D721Med (cell line): Measurements from ENCODE around the gene DIP2A.

ENCODE experiments used
- DNase-seq: peaks from one replicate; pipeline ENCODE4 v3.0.0; 2011; ENCODE audit warnings: low spot score; ENCODE audit not compliant: insufficient read length
- FAIRE-seq: peaks from 2 replicates; lab custom pipeline; 2011; peaks lifted over from hg19 to GRCh38; lab: Jason Lieb, UNC
- TF ChIP-seq, protein P1 (sequence below): IDR thresholded peaks from 2 replicates; pipeline ENCODE4 v1.5.1; 2012; ENCODE audit warnings: mild to moderate bottlenecking, control low read depth; ENCODE audit not compliant: insufficient read depth; ENCODE audit errors: missing control alignments

Gene DIP2A

DNA sequence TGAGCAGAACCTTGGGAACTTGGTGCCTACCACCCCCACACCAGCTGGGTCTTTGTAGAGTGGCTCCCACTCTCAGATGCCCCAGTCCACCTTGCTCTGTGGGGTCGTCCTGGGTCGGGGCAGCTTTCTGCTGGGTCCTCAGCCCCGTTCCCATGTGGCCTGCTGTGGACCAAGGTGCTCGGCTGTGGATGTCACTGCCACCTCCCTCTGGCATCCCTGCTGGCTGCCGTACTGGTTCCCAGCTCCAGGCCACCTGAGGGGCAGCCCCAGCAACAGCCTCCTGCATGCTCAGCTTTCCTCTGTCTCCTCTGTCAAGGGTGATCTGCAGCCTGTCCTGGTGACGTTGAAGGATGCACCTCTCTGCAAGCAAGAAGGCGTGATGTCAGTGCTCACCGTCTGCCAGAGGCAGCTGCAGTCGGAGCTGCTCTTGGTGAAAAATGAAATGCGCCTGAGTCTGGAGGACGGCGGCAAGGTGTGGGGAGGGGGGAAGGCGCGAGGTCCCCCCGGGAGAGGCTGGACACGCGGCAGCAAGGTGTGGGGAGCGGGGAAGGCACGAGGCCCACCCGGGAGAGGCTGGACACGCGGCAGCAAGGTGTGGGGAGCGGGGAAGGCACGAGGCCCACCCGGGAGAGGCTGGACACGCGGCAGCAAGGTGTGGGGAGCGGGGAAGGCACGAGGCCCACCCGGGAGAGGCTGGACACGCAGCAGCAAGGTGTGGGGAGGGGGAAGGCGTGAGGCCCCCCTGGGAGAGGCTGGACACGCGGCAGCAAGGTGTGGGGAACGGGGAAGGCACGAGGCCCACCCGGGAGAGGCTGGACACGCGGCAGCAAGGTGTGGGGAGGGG, 45.9 kb upstream of the DIP2A start:
- TF ChIP-seq, protein P1, sequence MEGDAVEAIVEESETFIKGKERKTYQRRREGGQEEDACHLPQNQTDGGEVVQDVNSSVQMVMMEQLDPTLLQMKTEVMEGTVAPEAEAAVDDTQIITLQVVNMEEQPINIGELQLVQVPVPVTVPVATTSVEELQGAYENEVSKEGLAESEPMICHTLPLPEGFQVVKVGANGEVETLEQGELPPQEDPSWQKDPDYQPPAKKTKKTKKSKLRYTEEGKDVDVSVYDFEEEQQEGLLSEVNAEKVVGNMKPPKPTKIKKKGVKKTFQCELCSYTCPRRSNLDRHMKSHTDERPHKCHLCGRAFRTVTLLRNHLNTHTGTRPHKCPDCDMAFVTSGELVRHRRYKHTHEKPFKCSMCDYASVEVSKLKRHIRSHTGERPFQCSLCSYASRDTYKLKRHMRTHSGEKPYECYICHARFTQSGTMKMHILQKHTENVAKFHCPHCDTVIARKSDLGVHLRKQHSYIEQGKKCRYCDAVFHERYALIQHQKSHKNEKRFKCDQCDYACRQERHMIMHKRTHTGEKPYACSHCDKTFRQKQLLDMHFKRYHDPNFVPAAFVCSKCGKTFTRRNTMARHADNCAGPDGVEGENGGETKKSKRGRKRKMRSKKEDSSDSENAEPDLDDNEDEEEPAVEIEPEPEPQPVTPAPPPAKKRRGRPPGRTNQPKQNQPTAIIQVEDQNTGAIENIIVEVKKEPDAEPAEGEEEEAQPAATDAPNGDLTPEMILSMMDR, result no peak
- DNase-seq, result no peak
- no peak for FAIRE-seq

DNA sequence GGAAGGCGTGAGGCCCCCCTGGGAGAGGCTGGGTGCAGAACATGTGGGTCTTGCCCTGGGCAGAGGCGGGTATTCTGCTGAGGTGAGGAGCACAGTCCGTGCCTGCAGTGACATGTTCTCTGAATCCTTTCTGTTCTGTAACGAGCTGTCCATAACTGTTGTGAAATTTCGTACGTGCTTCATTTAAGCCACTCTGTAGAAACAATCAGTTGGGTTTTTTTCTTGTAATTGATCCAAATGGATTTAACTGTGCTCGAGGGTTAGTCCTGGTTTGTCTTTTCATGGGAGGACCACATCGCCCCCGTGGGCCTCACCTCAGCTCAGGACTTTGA, 45.4 kb upstream of the DIP2A start:
- no peak for FAIRE-seq
- TF ChIP-seq, protein P1, result no peak
- DNase-seq, result no peak

DNA sequence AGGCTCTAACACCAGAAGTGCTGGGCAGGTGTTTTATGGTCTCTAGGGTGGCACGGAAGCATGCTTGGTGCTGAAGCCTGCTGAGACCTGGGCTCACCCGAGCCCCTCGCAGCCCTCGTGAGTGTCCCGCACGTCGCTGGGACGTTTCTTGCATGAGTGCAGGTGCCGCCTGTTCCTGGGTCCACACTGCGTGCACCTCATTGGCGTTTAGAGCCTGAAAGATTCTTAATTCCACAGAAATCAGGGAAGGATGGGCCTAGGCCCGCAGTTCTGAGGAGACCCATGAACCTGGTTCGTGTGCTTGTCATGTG, 43.8 kb upstream of the DIP2A start:
- DNase-seq (no peak), FAIRE-seq (no peak)
- TF ChIP-seq, protein P1, result no peak

DNA sequence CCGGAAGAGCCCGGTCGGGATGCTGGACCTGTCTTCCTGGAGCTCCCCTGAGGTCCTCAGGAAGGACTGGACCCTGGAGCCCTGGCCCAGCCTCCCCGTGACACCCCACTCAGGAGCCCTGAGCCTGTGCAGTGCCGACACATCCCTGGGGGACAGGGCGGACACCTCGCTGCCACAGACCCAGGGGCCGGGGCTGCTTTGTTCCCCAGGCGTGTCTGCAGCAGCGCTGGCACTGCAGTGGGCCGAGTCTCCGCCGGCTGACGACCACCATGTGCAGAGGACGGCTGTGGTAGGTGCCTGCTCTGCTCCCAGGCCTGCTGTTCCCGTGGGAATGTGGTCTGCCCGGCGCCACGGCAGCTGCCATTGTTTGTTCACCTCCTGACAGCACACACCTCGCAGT, 42.1 kb upstream of the DIP2A start:
- TF ChIP-seq, protein P1, result no peak
- FAIRE-seq (no peak), DNase-seq (no peak)

DNA sequence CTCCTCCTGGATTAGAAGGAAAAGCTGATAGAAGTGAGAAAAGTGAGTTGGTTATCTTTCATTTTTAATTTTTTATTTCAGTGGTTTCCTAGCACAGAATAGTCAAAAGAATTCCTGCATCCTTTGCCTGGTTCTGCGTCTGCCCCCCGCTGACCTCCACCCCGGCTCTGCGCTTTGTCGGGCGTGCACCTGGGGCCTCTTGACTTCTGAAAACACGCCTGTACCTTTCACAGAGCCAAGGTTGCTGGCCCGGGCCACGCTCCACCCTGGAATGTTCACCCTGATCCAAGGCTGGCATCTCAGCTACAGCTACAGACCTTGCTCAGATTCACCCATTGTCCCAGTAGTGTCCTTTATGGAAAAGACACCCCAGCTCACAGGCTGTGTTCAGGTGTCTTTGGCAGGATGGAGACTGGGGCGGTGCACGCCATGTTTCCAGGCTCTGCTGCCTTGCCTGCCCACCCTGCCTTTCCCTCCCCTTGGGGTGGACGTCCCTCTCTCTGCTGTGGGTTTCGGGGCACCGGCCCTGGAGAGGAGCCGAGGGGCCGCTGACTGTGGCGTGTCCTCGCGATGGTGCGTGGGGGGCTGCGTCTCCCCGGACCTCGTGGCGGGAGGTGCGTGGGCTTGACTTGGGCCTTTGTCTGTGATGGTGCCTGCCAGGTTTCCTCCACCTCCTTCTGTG, 40.3 kb upstream of the DIP2A start:
- DNase-seq, result no peak
- FAIRE-seq, result no peak
- TF ChIP-seq, protein P1, result no peak

DNA sequence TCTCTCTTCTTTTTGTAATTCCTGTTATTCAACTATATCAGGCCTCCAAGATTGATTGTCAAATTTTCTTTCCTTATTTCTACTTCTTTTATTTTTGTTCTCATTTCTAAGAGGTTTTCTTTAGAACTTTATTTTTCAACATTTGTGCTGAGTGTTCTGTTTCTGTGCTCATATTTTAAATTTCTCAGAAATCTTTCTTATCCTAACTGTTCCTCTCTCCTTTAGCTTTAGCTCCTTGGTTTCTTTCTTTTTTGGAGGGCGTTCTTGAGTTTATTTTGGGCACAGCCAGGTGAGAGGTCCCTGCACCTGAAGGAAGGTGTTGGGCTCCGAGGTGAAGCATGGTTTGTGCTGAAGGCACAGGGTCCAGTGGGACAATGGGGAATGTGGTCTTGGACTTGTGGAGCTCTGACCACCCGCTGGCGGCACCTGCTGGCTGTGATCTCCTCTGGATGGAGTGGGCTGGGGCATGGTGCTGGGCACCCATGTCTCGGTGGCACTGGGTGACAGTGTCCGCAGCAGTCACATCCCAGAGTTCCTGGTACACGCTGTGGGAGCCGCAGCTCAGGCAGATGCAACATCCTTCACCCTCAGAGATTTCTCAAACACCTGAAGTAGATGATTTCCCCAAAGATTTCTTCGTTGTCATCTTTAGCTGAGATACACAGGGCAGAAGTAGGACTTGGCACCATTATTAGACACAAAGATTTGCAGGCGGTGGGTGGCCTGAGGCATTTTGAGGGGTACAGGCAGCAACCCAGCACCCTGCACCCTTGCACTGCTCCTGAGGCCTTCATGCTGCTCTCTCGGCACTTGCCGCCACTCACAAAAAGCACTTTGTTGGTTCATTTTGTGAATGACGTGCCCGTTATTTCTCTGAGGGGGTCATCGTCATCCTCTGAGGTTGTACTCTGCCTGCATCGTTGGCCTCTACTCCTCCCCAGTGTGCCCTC, 38.2 kb upstream of the DIP2A start:
- no peak for DNase-seq
- TF ChIP-seq, protein P1, result no peak
- no peak for FAIRE-seq
